GM12872 (cell line): ENCODE results near the gene UQCR11.

Experiments used
- CTCF ChIP-seq: IDR thresholded peaks from 3 replicates; pipeline ENCODE4 v1.5.1; 2011; ENCODE audit warnings: low read depth, mild to moderate bottlenecking, low read length, moderate library complexity; ENCODE audit not compliant: insufficient read depth

UQCR11 gene

GRCh38 chr19:1645299-1645698 is 40.0 kb upstream of the UQCR11 start:
- no peak for TF ChIP-seq CTCF

- no peak for TF ChIP-seq CTCF
Observed at GRCh38 chr19:1644070-1644469, 38.8 kb upstream of the UQCR11 start.

- TF ChIP-seq CTCF = no peak
Observed at GRCh38 chr19:1636325-1637236, 31.3 kb upstream of the UQCR11 start.

GRCh38 chr19:1634938-1635243 is 29.6 kb upstream of the UQCR11 start:
- TF ChIP-seq CTCF = no peak

GRCh38 chr19:1634242-1634937 is 29.1 kb upstream of the UQCR11 start:
- TF ChIP-seq CTCF = no peak

GRCh38 chr19:1633269-1633826 is 28.1 kb upstream of the UQCR11 start:
- no peak for TF ChIP-seq CTCF

GRCh38 chr19:1632462-1633268 is 27.4 kb upstream of the UQCR11 start:
- TF ChIP-seq CTCF = no peak
